ENCODE results near the gene DNAJC13.

The DNAJC13 gene

DNA sequence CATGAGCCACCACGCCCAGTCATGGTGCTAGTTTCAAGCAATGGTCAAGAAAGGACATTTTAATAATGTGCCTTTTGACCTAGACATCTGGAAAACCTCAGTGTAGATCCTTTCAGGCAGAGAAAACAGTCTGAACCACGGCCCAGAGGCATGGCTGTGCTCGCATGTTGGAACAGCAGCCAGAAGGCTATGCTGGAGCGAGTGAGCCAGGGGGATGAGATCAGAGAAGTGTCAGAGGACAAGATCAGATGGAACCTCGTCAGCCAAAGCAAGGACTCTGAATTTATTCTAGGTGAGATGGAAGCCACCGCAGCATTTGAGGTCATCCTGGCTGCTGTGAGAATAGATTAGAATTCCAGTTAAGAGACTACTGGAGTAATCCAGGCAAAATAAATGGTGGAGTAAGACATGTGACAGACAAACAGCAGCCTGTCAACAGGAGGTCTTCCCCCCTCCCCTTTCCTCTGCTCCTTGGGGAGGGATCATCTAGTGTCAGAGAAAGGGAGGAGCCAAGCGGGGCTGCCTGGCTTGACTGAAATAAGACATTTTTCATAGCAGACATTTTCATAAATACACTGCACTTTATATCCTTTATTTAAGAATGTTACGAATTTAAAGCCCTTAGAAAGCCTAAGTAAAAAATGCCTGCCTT lies 139.3 kb downstream of the DNAJC13 start:
- TF ChIP-seq CTCF (IDR thresholded peaks at IDR 0.05; ENCODE audit: low read depth, low read length, missing control alignments) = no peak
- DNase-seq (ENCODE audit: low read depth) = no peak
- no peak overlapping the region for H3K4me3 ChIP-seq (ENCODE audit: low read depth, low read length)

DNA sequence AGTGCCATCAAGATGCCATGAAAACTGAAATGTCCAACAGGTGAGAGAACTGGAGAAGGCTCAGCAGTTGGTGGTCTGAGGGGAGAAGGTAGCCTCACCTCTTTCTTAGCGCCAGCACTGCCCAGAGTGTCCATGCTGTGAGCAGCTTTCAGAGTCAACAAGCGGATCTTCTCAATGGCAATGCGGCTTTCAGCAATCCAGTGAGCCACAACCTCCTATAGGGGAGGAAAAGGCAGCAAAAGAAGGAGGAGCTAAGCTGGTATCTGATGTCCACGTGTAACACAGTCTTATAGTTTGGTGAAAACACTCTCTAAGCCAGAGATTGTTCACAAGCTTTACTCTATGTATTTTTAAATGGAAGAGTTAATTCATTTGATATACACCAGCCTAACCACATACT lies 143.7 kb downstream of the DNAJC13 start:
- no peak for TF ChIP-seq CTCF (IDR thresholded peaks at IDR 0.05; ENCODE audit: low read depth, low read length, missing control alignments)

GRCh38 chr3:132563420-132564069 lies 146.2 kb downstream of the DNAJC13 start:
- TF ChIP-seq CTCF (IDR thresholded peaks at IDR 0.05; ENCODE audit: low read depth, low read length, missing control alignments) = no peak
- H3K4me3 ChIP-seq (ENCODE audit: low read depth, low read length) = no peak overlapping the region
- DNase-seq (ENCODE audit: low read depth) = no peak

More for the DNA sequence above, 143.7 kb downstream of the DNAJC13 start:
- no peak overlapping the region for H3K4me3 ChIP-seq (ENCODE audit: low read depth, low read length)
- DNase-seq (ENCODE audit: low read depth) = no peak

GRCh38 chr3:132564070-132564465 lies 146.8 kb downstream of the DNAJC13 start:
- no peak overlapping the region for H3K4me3 ChIP-seq (ENCODE audit: low read depth, low read length)
- no peak for TF ChIP-seq CTCF (IDR thresholded peaks at IDR 0.05; ENCODE audit: low read depth, low read length, missing control alignments)

GRCh38 chr3:132568422-132568821 lies 151.1 kb downstream of the DNAJC13 start:
- DNase-seq (ENCODE audit: low read depth) = no peak
- TF ChIP-seq CTCF (IDR thresholded peaks at IDR 0.05; ENCODE audit: low read depth, low read length, missing control alignments) = no peak
- H3K4me3 ChIP-seq (ENCODE audit: low read depth, low read length) = no peak overlapping the region

More at GRCh38 chr3:132564070-132564465, 146.8 kb downstream of the DNAJC13 start:
- DNase-seq (ENCODE audit: low read depth) = no peak

DNA sequence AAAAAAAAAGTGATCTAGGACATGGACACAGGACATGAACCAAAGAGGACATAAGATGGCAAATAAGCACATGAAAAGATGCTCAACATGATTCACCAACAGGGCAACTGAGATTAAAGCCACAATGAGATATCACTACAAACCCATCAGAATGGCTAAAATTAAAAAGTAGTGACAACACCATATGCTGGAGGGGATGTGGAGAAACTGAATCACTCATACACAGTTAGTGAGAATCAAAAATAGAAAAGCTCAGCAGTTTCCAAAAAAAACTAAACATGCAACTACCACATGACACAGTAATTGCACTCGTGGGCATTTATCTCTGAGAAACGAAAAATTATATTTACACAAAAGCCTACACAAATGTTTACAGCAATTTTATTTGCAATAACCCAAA lies 151.9 kb downstream of the DNAJC13 start:
- no peak overlapping the region for H3K4me3 ChIP-seq (ENCODE audit: low read depth, low read length)
- no peak for TF ChIP-seq CTCF (IDR thresholded peaks at IDR 0.05; ENCODE audit: low read depth, low read length, missing control alignments)
- DNase-seq (ENCODE audit: low read depth) = no peak

DNA sequence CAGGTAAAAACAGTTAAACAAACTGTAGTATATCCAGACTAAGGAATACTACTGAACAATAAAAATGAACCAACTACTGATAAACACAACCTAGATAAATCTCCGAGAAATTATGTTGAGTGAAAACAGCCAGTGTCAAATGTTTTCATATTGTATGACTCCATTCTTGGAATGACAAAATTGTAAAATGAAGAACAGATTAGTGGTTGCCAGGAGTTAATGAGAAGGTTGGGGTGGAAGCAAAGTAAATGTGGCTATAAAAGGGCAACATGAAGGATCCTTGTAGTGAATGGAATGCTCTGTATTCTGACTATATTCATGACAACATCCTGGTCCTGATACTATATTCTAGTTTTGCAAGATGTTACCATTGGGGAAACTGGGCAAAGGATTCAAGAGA lies 152.3 kb downstream of the DNAJC13 start:
- no peak overlapping the region for H3K4me3 ChIP-seq (ENCODE audit: low read depth, low read length)
- TF ChIP-seq CTCF (IDR thresholded peaks at IDR 0.05; ENCODE audit: low read depth, low read length, missing control alignments) = no peak
- DNase-seq (ENCODE audit: low read depth) = no peak

Measured in GM12864 (cell line).